Fibroblast of skin of right biceps (primary cell): Measurements from ENCODE around the gene CFAP410.
"Not testable (repeated sequence)": the region's sequence is repeated elsewhere in the genome, so short reads cannot be mapped to it uniquely, and the experiment has no call there.

Source experiments
- DNase-seq: peaks from one replicate; pipeline ENCODE4 v3.0.0-alpha.2; 2013

CFAP410 gene

GRCh38 chr21:44315691-44316203 is 23.4 kb downstream of the CFAP410 start:
- DNase-seq: no peak

GRCh38 chr21:44314561-44314960 is 24.6 kb downstream of the CFAP410 start:
- DNase-seq: no peak

DNA sequence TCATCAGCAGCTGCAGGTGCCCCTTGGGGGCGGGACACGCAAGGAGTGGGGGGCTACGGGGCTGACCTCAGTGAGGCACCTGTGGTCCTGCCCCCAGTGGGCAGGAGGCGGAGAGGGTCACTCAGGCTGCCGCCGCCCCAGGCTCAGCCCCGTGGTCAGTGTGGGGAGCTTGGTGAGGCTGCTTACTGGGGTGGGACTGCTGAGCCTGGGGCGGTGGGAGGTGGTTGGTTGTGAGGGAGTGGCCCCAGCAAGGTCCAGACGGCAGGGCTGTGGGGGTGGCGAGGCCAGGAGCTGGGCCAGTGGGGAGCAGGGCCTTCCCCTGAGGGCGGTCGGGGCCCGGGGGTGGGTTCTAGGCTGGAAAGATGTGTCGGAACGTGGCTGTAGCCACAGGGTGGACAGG is 25.1 kb downstream of the CFAP410 start:
- no peak for DNase-seq

DNA sequence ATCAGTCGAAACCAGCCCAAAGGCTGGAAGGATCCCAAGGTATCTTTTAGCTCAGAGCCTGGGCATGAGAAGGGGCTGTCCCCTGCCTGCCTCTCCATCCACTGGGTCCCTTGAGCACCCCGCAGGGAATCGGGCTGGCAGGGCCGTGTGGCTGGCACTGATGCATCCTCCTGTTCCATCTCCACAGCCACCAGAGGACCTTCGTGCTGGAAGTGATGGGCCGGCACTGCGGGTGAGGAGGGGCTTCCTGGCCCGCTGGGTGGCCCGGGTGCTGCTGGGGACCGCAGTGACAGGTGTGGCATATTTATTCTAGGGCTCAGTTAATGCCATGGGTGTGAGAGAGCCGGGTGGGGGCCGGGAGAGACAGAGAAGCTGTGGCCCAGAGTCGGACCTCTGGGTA is 25.7 kb downstream of the CFAP410 start:
- DNase-seq: no peak

DNA sequence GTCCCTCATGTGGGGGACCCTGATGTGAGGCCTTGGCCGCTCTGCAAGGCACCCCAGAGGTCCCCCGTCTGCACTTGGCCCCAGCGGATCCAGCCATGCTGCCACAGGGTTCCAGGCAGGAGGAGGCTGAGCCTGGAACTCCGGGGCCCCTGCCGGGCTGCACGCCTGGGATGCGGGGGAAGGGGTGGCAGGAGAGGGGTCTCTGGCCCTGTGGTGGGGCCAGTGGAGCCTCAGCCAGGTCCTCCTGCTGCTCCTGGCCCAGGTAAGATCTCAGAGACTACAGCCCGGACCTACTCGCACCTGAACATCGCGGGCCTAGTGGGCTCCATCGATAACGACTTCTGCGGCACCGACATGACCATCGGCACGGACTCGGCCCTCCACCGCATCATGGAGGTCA is 26.5 kb downstream of the CFAP410 start:
- DNase-seq: no peak

GRCh38 chr21:44312089-44312488 is 27.1 kb downstream of the CFAP410 start:
- DNase-seq: no peak

- no peak for DNase-seq
Measured at GRCh38 chr21:44310628-44311507, 28.3 kb downstream of the CFAP410 start.

DNA sequence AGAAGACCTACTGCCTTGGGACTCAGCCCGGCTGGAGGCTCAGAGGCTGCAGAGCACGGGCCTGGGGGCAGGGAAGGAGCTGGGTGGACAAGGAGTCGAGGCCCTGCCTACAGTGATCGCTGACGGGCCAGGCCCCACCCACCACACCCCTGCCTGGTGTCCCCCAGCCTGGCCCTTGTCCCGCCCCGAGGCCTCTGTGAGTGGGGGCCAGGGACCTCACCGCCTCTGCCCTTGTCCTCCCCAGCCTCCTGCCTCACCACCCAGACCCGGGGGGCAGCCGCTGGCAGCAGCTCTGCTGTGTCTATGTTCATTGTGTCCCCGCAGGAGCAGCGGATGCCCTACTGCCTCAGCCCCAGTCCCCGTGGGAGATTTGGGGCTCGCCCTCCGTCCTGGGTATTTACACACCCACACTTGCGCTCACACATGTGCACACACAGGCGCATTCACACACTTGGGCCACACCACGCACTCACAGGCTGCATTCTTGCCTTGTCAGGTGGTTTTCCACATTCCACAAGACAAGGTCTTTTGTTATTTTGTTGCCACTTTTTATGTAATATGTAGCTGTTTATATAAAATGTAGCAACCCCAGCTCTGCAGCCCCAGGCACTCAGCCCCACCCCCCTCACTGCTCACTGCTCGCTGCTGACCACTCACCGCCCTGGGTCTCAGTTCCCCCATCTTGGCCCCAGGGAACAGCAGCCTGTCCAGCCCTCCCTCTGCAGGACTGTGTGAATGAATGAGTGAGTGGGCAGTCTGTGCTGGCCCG is 32.1 kb downstream of the CFAP410 start:
- no peak for DNase-seq

GRCh38 chr21:44305691-44306090 is 33.5 kb downstream of the CFAP410 start:
- no peak for DNase-seq

DNA sequence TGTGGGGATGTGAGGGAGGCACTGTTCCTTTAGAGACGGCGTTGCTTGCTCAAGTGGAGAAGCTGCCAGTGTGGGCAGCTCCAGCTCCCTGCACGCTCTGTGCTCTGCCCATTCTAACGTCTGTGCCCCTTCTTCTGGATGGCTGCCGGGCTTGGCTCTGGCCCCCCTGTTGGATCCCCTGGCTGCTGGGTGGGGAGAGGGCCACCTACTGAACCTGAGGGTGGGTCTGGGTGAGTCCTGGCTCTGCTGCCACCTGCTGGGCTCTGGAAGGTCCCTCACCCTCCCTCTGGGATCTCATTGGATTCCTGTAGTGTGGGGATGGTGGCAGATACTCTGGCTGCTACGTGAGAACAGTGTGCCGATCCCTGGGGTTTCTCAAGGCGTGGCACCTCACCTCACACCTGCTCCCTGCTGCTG is 34.3 kb downstream of the CFAP410 start:
- DNase-seq: peak; percentile 33

DNA sequence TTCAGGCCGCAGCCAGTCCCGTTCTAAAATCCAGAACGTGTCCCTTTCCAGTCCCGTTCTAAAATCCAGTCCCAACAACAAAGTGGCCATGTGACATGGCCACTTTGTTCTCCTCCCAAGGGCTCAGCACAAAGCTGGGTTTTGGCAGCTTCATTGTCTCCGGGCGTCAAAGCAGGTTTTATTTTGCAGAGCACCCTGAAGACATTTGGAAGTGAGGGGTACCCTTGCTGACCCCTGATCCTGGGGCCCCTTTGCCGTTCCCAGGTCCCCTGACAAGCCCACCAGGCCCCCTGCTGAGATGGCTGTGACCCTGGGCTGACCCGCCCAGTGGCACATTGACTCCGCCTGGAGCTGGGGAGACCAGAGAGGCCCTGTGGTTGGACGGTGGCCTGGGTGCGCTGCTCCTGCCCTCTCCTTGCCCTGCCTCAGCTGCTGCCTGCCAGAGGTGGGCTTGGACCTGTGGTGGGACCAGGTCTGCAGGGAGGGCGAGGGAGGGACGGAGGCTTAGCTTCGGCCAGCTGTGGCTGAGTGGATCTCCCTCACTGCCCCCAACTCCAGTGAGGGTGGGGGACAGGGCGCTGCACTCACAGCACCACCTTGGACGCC is 35.1 kb downstream of the CFAP410 start:
- no peak for DNase-seq

DNA sequence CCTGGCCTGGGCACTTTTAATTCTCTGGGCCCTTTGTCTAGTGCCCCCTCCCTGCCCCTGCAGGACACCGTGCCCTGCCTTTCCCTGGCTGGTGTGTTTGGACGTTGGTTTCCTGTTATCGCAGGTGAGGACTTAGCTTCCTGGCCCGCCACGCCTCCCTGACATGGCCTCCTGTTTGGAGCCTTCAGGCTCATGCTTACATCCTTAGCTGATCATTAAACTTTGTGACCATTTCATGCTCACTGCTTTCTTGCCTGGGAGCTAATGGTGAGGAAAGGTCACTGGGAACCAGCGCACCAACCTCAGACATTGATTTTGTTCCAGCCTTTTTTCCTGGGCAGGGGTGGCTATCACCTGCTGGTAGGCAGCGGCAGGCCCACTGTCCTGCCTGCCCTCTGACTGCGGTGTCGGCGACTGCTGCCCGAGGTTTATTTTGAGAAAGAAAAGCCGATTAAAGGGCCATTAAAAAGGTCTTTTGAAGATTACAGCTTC is 35.7 kb downstream of the CFAP410 start:
- no peak for DNase-seq

GRCh38 chr21:44302573-44303401 is 36.4 kb downstream of the CFAP410 start:
- not testable (repeated sequence) for DNase-seq

GRCh38 chr21:44301961-44302406 is 37.2 kb downstream of the CFAP410 start:
- no peak for DNase-seq

DNA sequence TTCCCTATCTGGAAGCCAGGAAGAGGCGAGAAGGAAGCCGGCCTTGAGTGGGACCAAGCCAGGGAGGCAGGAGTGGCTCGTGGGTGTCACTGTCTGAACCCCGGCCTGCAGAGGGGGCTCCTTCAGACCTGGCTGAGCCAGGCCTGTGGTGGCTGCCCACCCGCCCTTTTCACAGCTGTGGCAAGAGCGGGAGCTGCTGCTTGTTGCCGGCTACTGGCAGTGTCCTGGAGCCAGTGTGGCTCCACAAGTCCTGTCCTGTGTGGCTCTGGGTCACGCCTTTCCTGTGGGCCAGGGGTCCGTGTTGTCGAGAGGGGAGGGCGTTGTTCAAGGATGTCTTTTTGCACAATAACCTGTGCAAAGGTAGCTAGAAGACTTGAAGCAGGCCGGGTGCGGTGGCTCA is 38.0 kb downstream of the CFAP410 start:
- DNase-seq: no peak

DNA sequence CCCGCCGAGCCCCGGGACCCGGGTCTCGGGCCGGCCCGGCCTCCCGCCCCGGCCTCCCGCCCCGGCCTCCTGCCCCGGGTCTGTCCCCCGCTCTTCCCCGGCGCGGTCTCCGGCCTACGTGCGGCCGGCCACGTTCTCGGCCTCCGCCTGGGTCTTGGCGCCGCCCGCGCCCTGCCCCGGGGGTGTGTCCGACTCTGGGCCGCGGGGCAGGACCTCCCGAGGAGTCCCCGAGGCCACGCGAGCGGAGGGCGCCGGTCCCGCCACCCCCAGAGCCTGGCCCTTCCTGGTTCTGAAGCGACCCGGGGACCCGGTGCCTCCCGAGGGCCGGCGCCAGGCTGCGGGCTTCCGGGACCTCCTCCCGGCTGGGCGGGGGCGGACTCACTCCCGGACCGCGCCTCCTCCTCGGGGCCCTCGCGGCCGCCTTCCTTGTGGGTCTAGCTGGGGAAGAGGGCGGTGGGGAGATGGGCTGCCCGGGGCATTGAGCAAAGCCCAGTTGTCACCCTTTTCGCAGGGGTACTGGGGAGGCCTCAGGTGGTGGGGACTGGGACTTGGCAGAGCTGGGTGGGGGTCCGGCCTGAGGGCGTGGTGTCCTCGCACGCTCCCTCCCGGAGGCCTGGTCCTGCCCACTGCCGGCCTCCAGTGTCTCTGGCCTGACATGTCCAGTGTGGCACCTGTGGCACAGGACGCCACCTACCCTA is 38.8 kb downstream of the CFAP410 start:
- peak; percentile 58 for DNase-seq

DNA sequence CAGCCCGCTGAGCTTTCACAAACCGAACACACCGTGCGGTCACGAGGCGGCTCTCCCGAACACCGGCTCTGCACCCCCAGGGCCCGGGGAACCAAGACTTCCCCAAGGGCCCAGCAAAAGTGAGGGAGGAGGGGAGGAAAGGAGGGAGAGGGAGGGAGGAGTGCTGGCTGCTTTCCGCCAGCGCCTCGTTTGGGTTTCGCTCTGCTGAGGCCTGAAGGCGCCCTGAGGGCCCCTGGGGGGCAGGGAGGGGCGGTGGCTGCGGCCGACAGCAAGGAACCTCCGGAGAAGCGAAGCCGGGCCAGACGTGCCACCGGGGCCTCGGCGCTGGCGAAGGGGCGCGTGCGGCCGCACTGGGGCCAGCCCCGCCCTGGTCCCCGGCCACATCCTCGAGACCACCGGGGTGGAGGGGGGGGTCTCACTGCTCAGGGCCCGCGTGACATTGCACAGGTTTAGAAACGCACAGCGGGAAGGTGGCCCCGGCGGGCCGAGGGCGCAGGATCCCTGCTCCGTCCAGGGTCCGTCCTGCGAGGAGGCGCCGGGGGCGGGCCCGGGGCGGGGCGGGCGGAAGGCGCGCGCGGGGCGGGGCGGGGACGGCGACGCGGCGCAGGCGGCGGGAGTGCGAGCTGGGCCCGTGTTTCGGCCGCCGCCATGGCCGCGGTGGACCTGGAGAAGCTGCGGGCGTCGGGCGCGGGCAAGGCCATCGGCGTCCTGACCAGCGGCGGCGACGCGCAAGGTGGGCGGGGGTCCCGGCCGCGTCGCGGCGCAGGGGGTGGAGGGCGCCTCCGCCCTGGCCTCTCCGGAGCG is 39.5 kb downstream of the CFAP410 start, which contains the start of gene PFKL:
Gene PFKL, plus strand, starts transcription at position 596 of the 804 bp plus-strand sequence. Its CDS starts 53 bp downstream, at position 649.
- DNase-seq: peak; percentile 60

- peak; percentile 28 for DNase-seq
Measured at GRCh38 chr21:44299085-44299457, 40.1 kb downstream of the CFAP410 start.

DNA sequence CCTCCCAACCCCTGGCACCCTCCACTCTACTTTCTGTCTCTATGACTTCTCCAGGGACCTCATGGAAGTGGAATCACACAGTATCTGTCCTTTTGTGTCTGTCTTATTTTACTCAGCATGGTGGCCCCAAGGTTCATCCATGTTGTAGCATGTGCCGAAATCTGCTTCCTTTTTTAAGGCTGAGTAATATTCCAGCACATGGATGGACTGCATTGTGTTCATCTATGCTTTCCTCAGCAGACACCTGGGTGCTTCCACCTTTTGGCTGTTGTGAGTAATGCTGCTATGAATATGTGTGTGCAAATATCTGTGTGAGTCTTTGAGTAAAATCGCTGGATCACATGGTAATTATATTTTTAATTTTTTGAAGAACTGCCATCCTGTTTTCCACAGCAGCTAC is 40.9 kb downstream of the CFAP410 start:
- peak; percentile 28 for DNase-seq

- peak; percentile 71 for DNase-seq
Measured at GRCh38 chr21:44297525-44298290, 41.5 kb downstream of the CFAP410 start.
